Measurements from ENCODE around the gene INTS15. TPM values are rescaled to one million over a fixed set of nuclear protein-coding genes. Genes with fewer than 3 reads are reported as not detected.
"Not testable (repeated sequence)": the region's sequence is repeated elsewhere in the genome, so short reads cannot be mapped to it uniquely, and the experiment has no call there.

The INTS15 gene
- total RNA-seq, 1 donor from 2014 or later = 33.2 TPM

DNA sequence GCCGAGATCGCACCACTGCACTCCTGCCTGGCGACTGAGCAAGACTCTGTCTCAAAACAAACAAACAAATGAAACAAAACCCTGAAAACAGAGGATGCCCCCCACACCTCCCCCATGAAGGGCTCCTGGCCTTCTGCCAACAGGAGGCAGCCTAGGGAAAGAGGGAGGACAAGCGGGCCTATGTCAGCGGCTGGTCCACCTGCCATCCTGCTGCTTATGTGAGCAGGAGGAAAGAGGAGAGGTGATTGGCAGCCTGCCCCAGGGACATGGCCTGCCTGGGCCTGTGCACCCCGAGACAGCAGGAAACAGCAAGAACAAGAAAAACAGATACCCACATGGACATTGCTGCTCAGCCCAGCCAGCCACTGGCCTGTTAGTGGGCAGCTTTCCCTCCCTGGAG lies 38.2 kb downstream of the INTS15 start:
- Histone ChIP-seq H3K4me3 (no peak overlapping the region), H3K36me3 (peaks cover 9% of the 10 kb centered on the region), H3K9me3 (no peaks in the 10 kb centered on the region), H3K27me3 (ENCODE audit: low read depth) (no peaks in the 10 kb centered on the region), H3K4me1 (no peaks in the 10 kb centered on the region), H3K27ac (no peak overlapping the region)
- ATAC-seq = no peak
- intact Hi-C loops (cut with DNase I) = no loop called here
- no peak for DNase-seq
- TF ChIP-seq, protein P1, sequence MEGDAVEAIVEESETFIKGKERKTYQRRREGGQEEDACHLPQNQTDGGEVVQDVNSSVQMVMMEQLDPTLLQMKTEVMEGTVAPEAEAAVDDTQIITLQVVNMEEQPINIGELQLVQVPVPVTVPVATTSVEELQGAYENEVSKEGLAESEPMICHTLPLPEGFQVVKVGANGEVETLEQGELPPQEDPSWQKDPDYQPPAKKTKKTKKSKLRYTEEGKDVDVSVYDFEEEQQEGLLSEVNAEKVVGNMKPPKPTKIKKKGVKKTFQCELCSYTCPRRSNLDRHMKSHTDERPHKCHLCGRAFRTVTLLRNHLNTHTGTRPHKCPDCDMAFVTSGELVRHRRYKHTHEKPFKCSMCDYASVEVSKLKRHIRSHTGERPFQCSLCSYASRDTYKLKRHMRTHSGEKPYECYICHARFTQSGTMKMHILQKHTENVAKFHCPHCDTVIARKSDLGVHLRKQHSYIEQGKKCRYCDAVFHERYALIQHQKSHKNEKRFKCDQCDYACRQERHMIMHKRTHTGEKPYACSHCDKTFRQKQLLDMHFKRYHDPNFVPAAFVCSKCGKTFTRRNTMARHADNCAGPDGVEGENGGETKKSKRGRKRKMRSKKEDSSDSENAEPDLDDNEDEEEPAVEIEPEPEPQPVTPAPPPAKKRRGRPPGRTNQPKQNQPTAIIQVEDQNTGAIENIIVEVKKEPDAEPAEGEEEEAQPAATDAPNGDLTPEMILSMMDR (IDR thresholded peaks at IDR 0.05) = no peak

DNA sequence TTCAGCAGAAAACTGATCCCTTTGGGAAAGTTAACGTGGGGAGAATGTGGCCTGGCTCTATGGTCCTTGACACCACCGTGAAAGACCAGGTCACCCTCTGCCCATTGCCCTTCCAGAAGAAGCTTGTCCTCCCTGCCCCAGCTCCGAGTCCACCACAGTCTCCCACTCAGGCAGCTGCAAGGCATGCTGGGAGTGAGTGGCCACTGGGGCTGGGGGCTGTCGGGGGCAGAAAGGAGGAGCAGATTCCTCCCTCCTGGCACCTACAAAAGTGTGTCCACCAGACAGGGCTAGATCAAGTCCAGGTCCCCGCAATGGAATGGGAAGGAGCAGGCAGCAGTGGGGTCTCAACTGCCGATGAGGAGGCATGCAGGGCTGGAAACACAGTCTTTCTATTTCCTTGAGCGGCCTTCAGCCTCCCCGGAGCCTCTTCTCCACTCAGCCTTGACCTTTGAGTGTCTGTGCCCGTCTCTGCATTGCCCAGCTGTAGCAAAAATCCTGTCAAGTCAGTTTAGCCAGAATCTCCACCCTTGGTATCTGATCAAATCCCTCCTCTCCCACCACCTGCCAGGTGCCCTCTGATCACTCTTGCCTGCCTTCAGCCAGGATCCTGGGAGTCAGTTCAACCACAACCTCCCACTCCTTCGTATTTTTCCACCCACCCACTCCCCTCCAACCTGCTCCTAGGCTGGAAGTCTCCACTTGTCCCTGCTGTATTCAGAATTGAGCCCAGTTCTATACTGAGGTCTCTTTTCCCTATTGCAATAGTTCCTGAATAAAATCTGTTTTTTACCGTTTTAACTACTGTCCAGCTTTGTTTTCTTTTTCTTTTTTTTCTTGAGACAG lies 40.4 kb downstream of the INTS15 start:
- DNase-seq (no peak), ATAC-seq (no peak)
- H3K27ac ChIP-seq = no peak overlapping the region
- TF ChIP-seq, protein P1 (IDR thresholded peaks at IDR 0.05) = no peak
- H3K27me3 ChIP-seq (ENCODE audit: low read depth) = no peaks in the 10 kb centered on the region
- intact Hi-C loops (cut with DNase I) = no loop called here
- no peaks in the 10 kb centered on the region for H3K4me1 ChIP-seq
- no peak overlapping the region for H3K4me3 ChIP-seq
- H3K9me3 ChIP-seq = no peaks in the 10 kb centered on the region
- no peaks in the 10 kb centered on the region for H3K36me3 ChIP-seq

DNA sequence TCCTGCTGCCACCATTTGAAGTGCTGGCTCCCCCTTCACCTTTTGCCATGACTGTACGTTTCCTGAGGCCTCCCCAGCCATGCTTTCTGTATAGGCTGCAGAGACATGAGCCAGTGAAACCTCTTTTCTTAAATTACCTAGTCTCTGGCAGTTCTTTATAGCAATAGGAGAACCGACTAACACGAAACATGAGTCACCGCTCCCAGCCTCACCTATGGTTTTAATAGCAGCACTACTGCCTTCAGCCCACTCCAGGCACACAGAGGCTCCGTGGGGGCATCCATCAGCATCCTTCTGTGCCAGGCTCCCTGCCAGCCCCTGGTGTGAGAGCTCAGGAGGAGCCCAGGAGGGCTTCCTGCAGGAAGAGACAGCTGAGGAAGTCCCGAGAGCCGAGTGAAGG lies 41.8 kb downstream of the INTS15 start:
- DNase-seq = no peak
- no peak overlapping the region for H3K27ac ChIP-seq
- peaks cover 7% of the 10 kb centered on the region for H3K4me1 ChIP-seq
- intact Hi-C loops (cut with DNase I) = no loop called here
- no peaks in the 10 kb centered on the region for H3K9me3 ChIP-seq
- H3K36me3 ChIP-seq = no peaks in the 10 kb centered on the region
- no peak for ATAC-seq
- no peak overlapping the region for H3K4me3 ChIP-seq
- H3K27me3 ChIP-seq (ENCODE audit: low read depth) = no peaks in the 10 kb centered on the region
- TF ChIP-seq, protein P1 (IDR thresholded peaks at IDR 0.05) = no peak

DNA sequence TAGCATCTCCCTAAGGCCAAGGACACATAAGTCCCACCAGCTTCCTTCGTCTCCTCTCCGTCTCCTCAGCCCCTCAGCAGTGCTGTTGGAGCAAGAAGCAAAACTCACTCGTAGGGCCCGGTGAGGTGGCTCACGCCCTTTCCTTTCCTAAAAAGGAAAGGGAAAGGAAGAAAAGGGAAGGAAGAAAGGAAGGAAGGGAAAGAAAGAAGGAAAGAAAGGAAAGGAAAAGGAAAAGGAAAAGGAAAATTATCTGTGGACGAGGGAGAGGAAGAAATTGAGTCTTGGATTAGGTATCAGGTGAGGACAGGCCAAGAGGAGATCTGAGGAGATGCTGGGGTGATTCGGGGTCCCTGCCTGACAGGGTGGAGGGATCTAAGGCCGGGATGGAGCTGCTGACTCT lies 44.2 kb downstream of the INTS15 start:
- H3K36me3 ChIP-seq = no peaks in the 10 kb centered on the region
- intact Hi-C loops (cut with DNase I) = no loop called here
- peaks cover 20% of the 10 kb centered on the region for H3K4me1 ChIP-seq
- no peaks in the 10 kb centered on the region for H3K27me3 ChIP-seq (ENCODE audit: low read depth)
- no peaks in the 10 kb centered on the region for H3K9me3 ChIP-seq
- H3K27ac ChIP-seq = no peak overlapping the region
- TF ChIP-seq, protein P1 (IDR thresholded peaks at IDR 0.05) = no peak
- H3K4me3 ChIP-seq = no peak overlapping the region
- DNase-seq (no peak), ATAC-seq (no peak)

DNA sequence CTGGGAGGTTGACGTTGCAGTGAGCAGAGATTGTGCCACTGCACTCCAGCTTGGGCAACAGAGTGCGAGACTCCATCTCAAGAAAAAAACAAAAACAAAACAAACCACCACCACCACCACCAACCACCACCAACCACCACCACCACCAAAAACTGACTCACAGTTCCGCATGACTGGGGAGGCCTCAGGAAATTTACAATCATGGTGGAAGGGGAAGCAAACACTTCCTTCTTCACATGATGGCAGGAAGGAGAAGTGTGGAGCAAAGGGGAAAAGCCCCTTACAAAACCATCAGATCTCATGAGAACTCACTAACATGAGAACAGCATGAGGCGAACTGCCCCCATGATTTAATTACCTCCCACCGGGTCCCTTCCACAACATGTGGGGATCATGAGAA lies 45.1 kb downstream of the INTS15 start:
- H3K27me3 ChIP-seq (ENCODE audit: low read depth); H3K36me3 ChIP-seq; ATAC-seq; H3K9me3 ChIP-seq; H3K4me3 ChIP-seq; DNase-seq; intact Hi-C loops (cut with DNase I): not testable (repeated sequence)
- peak overlapping the region; percentile 60 for H3K27ac ChIP-seq
- H3K4me1 ChIP-seq = peaks cover 24% of the 10 kb centered on the region

DNA sequence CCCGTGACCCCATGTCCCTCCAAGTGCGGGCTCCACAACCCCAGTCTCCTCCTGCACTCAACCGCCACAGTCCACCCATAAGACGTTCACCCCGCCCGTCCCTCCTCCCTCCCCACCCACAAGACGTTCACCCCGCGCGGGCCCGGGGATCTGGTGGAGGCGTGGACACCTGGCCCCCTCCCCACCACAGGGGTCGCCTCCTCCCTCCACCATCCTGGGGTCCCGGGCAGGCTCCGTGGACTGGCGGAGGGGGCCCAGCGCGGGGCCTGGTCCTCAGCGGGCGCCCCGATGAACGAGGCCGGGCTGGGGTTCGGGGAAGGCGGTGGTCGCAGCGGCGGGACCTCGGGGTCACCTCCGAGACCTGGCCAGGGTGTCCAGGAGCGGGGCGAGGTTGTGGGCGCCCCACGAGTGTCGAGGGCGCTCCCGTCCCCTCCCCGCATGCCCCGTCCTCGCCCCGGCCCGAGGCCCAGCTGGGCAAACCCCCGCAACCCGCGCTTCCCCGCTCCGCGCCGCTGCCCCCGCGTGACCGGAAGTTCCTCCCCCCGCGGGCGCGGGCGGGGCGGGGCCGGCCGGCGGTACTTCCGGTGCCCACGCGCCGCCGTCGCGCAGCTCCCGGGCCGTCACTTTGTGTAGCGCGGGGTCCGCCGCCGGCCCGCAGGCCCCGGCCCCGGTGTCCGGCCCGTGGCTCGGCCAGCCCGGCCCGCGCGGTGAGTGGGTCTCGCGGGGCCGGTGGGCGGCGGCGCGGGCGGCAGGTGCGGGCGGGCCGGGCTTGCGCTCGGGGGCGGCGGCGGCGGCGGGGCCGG lies 47.1 kb downstream of the INTS15 start, which contains the start of gene ZNF316:
Gene ZNF316, plus strand, starts transcription at position 578 of the 803 bp plus-strand sequence. CDS start 5,092 bp downstream, outside the sequence.
- intact Hi-C loops (cut with DNase I) = no loop called here
- Histone ChIP-seq H3K4me1 (peaks cover 24% of the 10 kb centered on the region), H3K4me3 (peak within 1 kb of the TSS; percentile 86), H3K9me3 (no peaks in the 10 kb centered on the region), H3K27ac (peak within 1 kb of the TSS; percentile 84), H3K36me3 (peaks cover 13% of the 10 kb centered on the region), H3K27me3 (ENCODE audit: low read depth) (no peaks in the 10 kb centered on the region)
- TF ChIP-seq, protein P1 (IDR thresholded peaks at IDR 0.05) = no peak
- DNase-seq (peak; percentile 79), ATAC-seq (peak; percentile 85 to 91)

Data from lower lobe of right lung (tissue), 2 donors.